Measurements from ENCODE around the gene PDE6D.
A peak's percentile ranks its signal among the peaks of the same experiment; 100 is the strongest.

PDE6D gene

GRCh38 chr2:231780909-231781797 lies at the start of gene PDE6D:
Gene PDE6D (minus strand): TSS chr2:231781282. CDS start chr2:231781114, 168 bp downstream.
- peak; percentile 89 for DNase-seq

- no peak for DNase-seq
Measured at GRCh38 chr2:231821908-231822307, 40.8 kb upstream of the PDE6D start.

- no peak for DNase-seq
Measured at GRCh38 chr2:231820786-231821303, 39.8 kb upstream of the PDE6D start.

GRCh38 chr2:231819447-231820042 lies 38.5 kb upstream of the PDE6D start:
- no peak for DNase-seq

- DNase-seq: no peak
Measured at GRCh38 chr2:231816327-231817026, 35.4 kb upstream of the PDE6D start.

- DNase-seq: no peak
Measured at GRCh38 chr2:231810905-231811304, 29.8 kb upstream of the PDE6D start.

- DNase-seq: no peak
Measured at GRCh38 chr2:231807020-231807419, 25.9 kb upstream of the PDE6D start.

GRCh38 chr2:231803501-231804138 lies 22.5 kb upstream of the PDE6D start:
- no peak for DNase-seq

GRCh38 chr2:231800493-231801091 lies 19.5 kb upstream of the PDE6D start:
- DNase-seq: peak; percentile 6

- DNase-seq: peak; percentile 6
Measured at GRCh38 chr2:231795525-231796327, 14.6 kb upstream of the PDE6D start.

GRCh38 chr2:231794383-231794782 lies 13.3 kb upstream of the PDE6D start:
- no peak for DNase-seq

GRCh38 chr2:231791107-231791506 lies 10.0 kb upstream of the PDE6D start:
- DNase-seq: no peak

GRCh38 chr2:231786917-231787292 lies 5.8 kb upstream of the PDE6D start:
- no peak for DNase-seq

- DNase-seq: peak; percentile 67
Measured at GRCh38 chr2:231786177-231786916, 5.3 kb upstream of the PDE6D start, which contains the start of gene COPS7B. Gene COPS7B (plus strand): TSS chr2:231786445. CDS start chr2:231788571, 2,126 bp downstream.

GRCh38 chr2:231785822-231786176 lies 4.7 kb upstream of the PDE6D start:
- no peak for DNase-seq

- DNase-seq: no peak
Measured at GRCh38 chr2:231785413-231785812, 4.3 kb upstream of the PDE6D start.

GRCh38 chr2:231781798-231782726 lies 980 bp upstream of the PDE6D start:
- DNase-seq: peak; percentile 15

- no peak for DNase-seq
Measured at GRCh38 chr2:231780123-231780908, 766 bp downstream of the PDE6D start.

Measured in NCI-H2029 (cell line).